IMR-90 (cell line): ENCODE data around the gene TTYH3. TPM values are rescaled to one million over a fixed set of nuclear protein-coding genes. Genes with fewer than 3 reads are reported as not detected.

Experiments
- ATAC-seq: fragments of 200-7000 bp; cut with Tn5 transposase; 2 replicates; pipeline ENCODE4 v1.9.1; 2020; ENCODE audit warnings: low read depth, mild to moderate bottlenecking, moderate library complexity
- BruUV-seq: library from RNA; stranded (reverse); fragments of 400-500 nt; replicated peaks from 2 replicates; lab custom pipeline; 2021; lab: Mats Ljungman, UMichigan
- CTCF ChIA-PET: fragments of 300-600 bp; formaldehyde crosslinking; extraction: SDS; loops from one replicate; lab custom pipeline; 2021; ENCODE audit warnings: antibody characterized with exemption; lab: Yijun Ruan, JAX
- POLR2A ChIA-PET: fragments of 300-600 bp; sonication (Branson Sonifier 250); formaldehyde crosslinking; loops from one replicate; lab custom pipeline; 2022; ENCODE audit warnings: antibody characterized with exemption; ENCODE audit not compliant: unreplicated experiment; lab: Charles Lee
- DNase-seq: peaks from one replicate; pipeline ENCODE4 v3.0.0; 2013
- H2AFZ ChIP-seq: replicated peaks from 2 replicates; pipeline ENCODE3; 2013; ENCODE audit warnings: low read length, mild to moderate bottlenecking; ENCODE audit not compliant: poor library complexity
- H2AK5ac ChIP-seq: 2 replicates; pipeline ENCODE4 v1.6.1; 2013; ENCODE audit warnings: low read depth, low read length, inconsistent platforms
- H2AK9ac ChIP-seq: replicated peaks from 2 replicates; pipeline ENCODE3; 2013; ENCODE audit warnings: mild to moderate bottlenecking, low read depth, low read length, moderate library complexity; ENCODE audit not compliant: poor library complexity
- H2BK120ac ChIP-seq: 2 replicates; pipeline ENCODE4 v1.6.1; 2013; ENCODE audit warnings: low read depth, low read length, inconsistent platforms
- H2BK15ac ChIP-seq: 3 replicates; pipeline ENCODE4 v1.6.1; 2013; ENCODE audit warnings: low read depth, low read length, inconsistent platforms
- H2BK20ac ChIP-seq: 2 replicates; pipeline ENCODE4 v1.6.1; 2013; ENCODE audit warnings: low read depth, mild to moderate bottlenecking, inconsistent platforms, low read length, moderate library complexity
- H2BK5ac ChIP-seq: 2 replicates; pipeline ENCODE4 v1.6.1; 2013; ENCODE audit warnings: mild to moderate bottlenecking, low read depth, low read length, inconsistent platforms; ENCODE audit not compliant: poor library complexity, severe bottlenecking
- H3K14ac ChIP-seq: replicated peaks from 2 replicates; pipeline ENCODE4 v1.6.1; 2013; ENCODE audit warnings: low read depth, low read length, inconsistent platforms
- H3K18ac ChIP-seq: 2 replicates; pipeline ENCODE4 v1.6.1; 2013; ENCODE audit warnings: low read depth, low read length, control low read depth
- H3K23ac ChIP-seq: 2 replicates; pipeline ENCODE4 v1.6.1; 2013; ENCODE audit warnings: low read depth, low read length, inconsistent platforms
- H3K27ac ChIP-seq: 2 replicates; pipeline ENCODE4 v1.5.1; 2013; ENCODE audit warnings: mild to moderate bottlenecking, control low read depth, low read length; ENCODE audit not compliant: insufficient read depth
- H3K27me3 ChIP-seq: 2 replicates; pipeline ENCODE4 v1.6.1; 2013; ENCODE audit warnings: low read length; ENCODE audit not compliant: control insufficient read depth, insufficient read depth
- H3K36me3 ChIP-seq: 2 replicates; pipeline ENCODE4 v1.6.1; 2013; ENCODE audit warnings: low read length, mixed read lengths; ENCODE audit not compliant: control insufficient read depth, insufficient read depth
- H3K4ac ChIP-seq: 2 replicates; pipeline ENCODE4 v1.6.1; 2013; ENCODE audit warnings: low read depth, low read length, inconsistent platforms
- H3K4me1 ChIP-seq: 2 replicates; pipeline ENCODE4 v1.6.1; 2013; ENCODE audit warnings: low read length, mixed read lengths; ENCODE audit not compliant: control insufficient read depth, insufficient read depth
- H3K4me2 ChIP-seq: 2 replicates; pipeline ENCODE4 v1.6.1; 2013; ENCODE audit warnings: low read depth, mild to moderate bottlenecking, control low read depth, low read length, moderate library complexity
- H3K4me3 ChIP-seq: 2 replicates; pipeline ENCODE4 v1.5.1; 2013; ENCODE audit warnings: low read depth, mild to moderate bottlenecking, control low read depth, low read length, moderate library complexity; ENCODE audit not compliant: insufficient read depth
- H3K56ac ChIP-seq: 2 replicates; pipeline ENCODE4 v1.6.1; 2013; ENCODE audit warnings: low read length, inconsistent platforms; ENCODE audit not compliant: insufficient read depth; ENCODE audit errors: extremely low read depth
- H3K79me1 ChIP-seq, 2 experiments: 2 replicates each; pipeline ENCODE4 v1.6.1; 2013; ENCODE audit warnings: low read length in 2 of 2, inconsistent platforms in 1 of 2, low read depth in 1 of 2
- H3K9ac ChIP-seq: 2 replicates; pipeline ENCODE4 v1.6.1; 2013; ENCODE audit warnings: low read depth, low read length, control low read depth
- H3K9me1 ChIP-seq: 2 replicates; pipeline ENCODE4 v1.6.1; 2013; ENCODE audit warnings: low read length, inconsistent platforms; ENCODE audit not compliant: insufficient read depth
- H3K9me3 ChIP-seq: 2 replicates; pipeline ENCODE4 v1.6.1; 2013; ENCODE audit warnings: low read length; ENCODE audit not compliant: control insufficient read depth, insufficient read depth
- H4K20me1 ChIP-seq: 2 replicates; pipeline ENCODE4 v1.6.1; 2013; ENCODE audit warnings: low read length, inconsistent platforms; ENCODE audit not compliant: insufficient read depth
- H4K5ac ChIP-seq: 2 replicates; pipeline ENCODE4 v1.6.1; 2013; ENCODE audit warnings: mild to moderate bottlenecking, low read depth, low read length, control low read depth
- H4K8ac ChIP-seq, 2 experiments: 2 replicates each; pipeline ENCODE4 v1.6.1; 2013; ENCODE audit warnings: low read depth in 2 of 2, low read length in 2 of 2, control low read depth in 1 of 2, inconsistent platforms in 1 of 2
- H4K91ac ChIP-seq: 2 replicates; pipeline ENCODE4 v1.6.1; 2013; ENCODE audit warnings: low read depth, low read length, inconsistent platforms; ENCODE audit not compliant: insufficient read depth
- BHLHE40 ChIP-seq: fragments of 150-350 bp; IDR thresholded peaks from 2 replicates; pipeline ENCODE4 v1.6.1; 2016; ENCODE audit warnings: mild to moderate bottlenecking, low read depth, low read length
- CEBPB ChIP-seq: IDR thresholded peaks from 2 replicates; pipeline ENCODE4 v1.6.1; 2012; ENCODE audit warnings: low read depth, low read length, improper control_type of control experiment
- CHD1 ChIP-seq: IDR thresholded peaks from 2 replicates; pipeline ENCODE4 v1.6.1; 2012; ENCODE audit warnings: low read depth, low read length, improper control_type of control experiment
- ELK1 ChIP-seq: fragments of 150-350 bp; IDR thresholded peaks from 2 replicates; pipeline ENCODE4 v1.6.1; 2016; ENCODE audit warnings: low read depth, mild to moderate bottlenecking, low read length, moderate library complexity, borderline replicate concordance
- FOS ChIP-seq: fragments of 150-350 bp; IDR thresholded peaks from 2 replicates; pipeline ENCODE4 v1.6.1; 2016; ENCODE audit warnings: low read depth, low read length
- MAFK ChIP-seq: IDR thresholded peaks from 2 replicates; pipeline ENCODE4 v1.6.1; 2012; ENCODE audit warnings: low read depth, low read length, improper control_type of control experiment
- MAZ ChIP-seq: IDR thresholded peaks from 2 replicates; pipeline ENCODE4 v1.6.1; 2012; ENCODE audit warnings: low read depth, mild to moderate bottlenecking, low read length, improper control_type of control experiment, moderate library complexity, borderline replicate concordance
- MXI1 ChIP-seq: IDR thresholded peaks from 2 replicates; pipeline ENCODE4 v1.6.1; 2012; ENCODE audit warnings: low read depth, mild to moderate bottlenecking, low read length, moderate library complexity, borderline replicate concordance
- NFE2L2 ChIP-seq: fragments of 150-350 bp; IDR thresholded peaks from 2 replicates; pipeline ENCODE4 v1.6.1; 2016; ENCODE audit warnings: low read depth, mild to moderate bottlenecking, low read length
- POLR2A ChIP-seq: IDR thresholded peaks from 2 replicates; pipeline ENCODE4 v1.6.1; 2012; ENCODE audit warnings: mild to moderate bottlenecking, low read depth, low read length
- RAD21 ChIP-seq: IDR thresholded peaks from 2 replicates; pipeline ENCODE4 v1.6.1; 2012; ENCODE audit warnings: low read length, improper control_type of control experiment
- RCOR1 ChIP-seq: IDR thresholded peaks from 2 replicates; pipeline ENCODE4 v1.6.1; 2012; ENCODE audit warnings: mild to moderate bottlenecking, low read length, improper control_type of control experiment; ENCODE audit not compliant: insufficient replicate concordance
- RFX5 ChIP-seq: IDR thresholded peaks from 2 replicates; pipeline ENCODE4 v1.8.0; 2012; ENCODE audit warnings: low read depth, mild to moderate bottlenecking, low read length, moderate library complexity
- SMC3 ChIP-seq: fragments of 150-350 bp; IDR thresholded peaks from 2 replicates; pipeline ENCODE4 v1.6.1; 2016; ENCODE audit warnings: low read depth, mild to moderate bottlenecking, antibody characterized with exemption, low read length, moderate library complexity
- USF2 ChIP-seq: fragments of 150-350 bp; IDR thresholded peaks from 2 replicates; pipeline ENCODE4 v1.6.1; 2017; ENCODE audit warnings: mild to moderate bottlenecking, antibody characterized with exemption, low read length, low read depth
- WGBS, 2 experiments: methylation state at CpG; one replicate each; pipeline versions ENCODE4 v1.1.5 to v1.1.7; 2013; ENCODE audit warnings: missing lambda C conversion rate in 2 of 2; ENCODE audit not compliant: insufficient read length in 1 of 2; ENCODE audit errors: extremely low coverage in 2 of 2; 5-methylcytosine and 5-hydroxymethylcytosine counted together
- dilution Hi-C: fragments of 300-500 bp; cut with HindIII; formaldehyde crosslinking; loops from one replicate; pipeline ENCODE4 v1.14.3; 2018; ENCODE audit warnings: low sequenced_read_pairs; ENCODE audit not compliant: unreplicated experiment
- in situ Hi-C: fragments of 300-500 bp; cut with MboI; formaldehyde crosslinking; loops from 3 replicates; pipeline ENCODE4 v1.14.3; 2019; ENCODE audit warnings: low sequenced_read_pairs, inconsistent platforms, mixed read lengths
- intact Hi-C: fragments of 100-400 bp; cut with micrococcal nuclease; formaldehyde crosslinking; loops from 2 replicates; pipeline ENCODE4 v1.10.0; 2022
- polyA plus RNA-seq, 3 experiments: library from polyadenylated mRNA; depleted of rRNA; stranded (reverse); fragments of >200 nt; gene quantifications; 2 replicates each; pipeline ENCODE4 v1.2.3, GENCODE V29; 2012; ENCODE audit warnings: low replicate concordance in 1 of 3
- total RNA-seq: library from RNA; depleted of rRNA; stranded (reverse); fragments of >200 nt; gene quantifications from 2 replicates; pipeline ENCODE4 v1.2.3, GENCODE V29; 2012
- TF ChIP-seq, protein P1 (sequence below): conservative IDR thresholded peaks from 2 replicates; pipeline ENCODE4 v1.5.1; 2012; ENCODE audit warnings: mild to moderate bottlenecking, low read depth, low read length, improper control_type of control experiment

TTYH3 gene
- total and polyA plus RNA-seq, 2 of the 4 experiments (the other 2 are of a cell fraction), result 5.6 to 82.6 TPM

DNA sequence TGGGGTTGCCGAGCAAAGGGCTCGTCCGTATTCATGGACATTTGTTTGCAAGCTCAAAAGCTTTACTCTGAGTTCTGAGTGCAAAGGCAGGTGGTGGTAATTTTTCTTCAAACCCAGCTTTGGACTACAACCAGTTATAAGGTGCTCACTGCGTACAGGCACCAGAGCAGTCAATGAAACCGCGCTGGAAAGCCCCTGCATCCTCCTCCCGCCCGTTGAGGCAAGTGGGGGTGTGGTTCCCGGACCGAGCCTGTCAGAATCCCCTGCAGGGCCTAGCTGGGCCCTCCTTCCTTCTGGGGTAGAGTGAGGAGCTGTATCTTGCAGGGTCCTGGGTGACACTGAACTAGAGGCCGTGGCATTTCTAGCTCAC, 78.5 kb downstream of the TTYH3 start:
- Histone ChIP-seq H3K9me3 (peaks cover 4% of the 10 kb centered on the region; the same call in 1 of the 2 replicates), H2BK120ac (no peak overlapping the region), H3K4me1 (no peaks in the 10 kb centered on the region), H3K27ac (no peak overlapping the region), H3K4ac (no peak overlapping the region), H2BK5ac (no peak overlapping the region), H4K91ac (no peak overlapping the region), H3K4me3 (no peak overlapping the region), H4K8ac (no peak overlapping the region), H2AK9ac (no peak overlapping the region), H3K56ac (no peak overlapping the region), H3K27me3 (no peaks in the 10 kb centered on the region), H3K14ac (no peak overlapping the region), H3K18ac (no peak overlapping the region), H3K23ac (no peak overlapping the region), H3K36me3 (peaks cover 5% of the 10 kb centered on the region), H3K9me1 (no peaks in the 10 kb centered on the region), H2BK15ac (no peak overlapping the region), H2AFZ (no peak overlapping the region), H3K79me1 (no peaks in the 10 kb centered on the region; a peak in 1 of 4 replicates), H4K20me1 (no peaks in the 10 kb centered on the region; the same call in 1 of the 2 replicates), H3K4me2 (no peak overlapping the region), H2BK20ac (no peak overlapping the region), H3K9ac (no peak overlapping the region), H4K5ac (no peak overlapping the region), H2AK5ac (no peak overlapping the region)
- TF ChIP-seq MAFK, result no peak
- TF ChIP-seq ELK1, result no peak
- no peak for TF ChIP-seq POLR2A
- TF ChIP-seq MXI1, result no peak
- TF ChIP-seq FOS, result no peak
- TF ChIP-seq, protein P1, sequence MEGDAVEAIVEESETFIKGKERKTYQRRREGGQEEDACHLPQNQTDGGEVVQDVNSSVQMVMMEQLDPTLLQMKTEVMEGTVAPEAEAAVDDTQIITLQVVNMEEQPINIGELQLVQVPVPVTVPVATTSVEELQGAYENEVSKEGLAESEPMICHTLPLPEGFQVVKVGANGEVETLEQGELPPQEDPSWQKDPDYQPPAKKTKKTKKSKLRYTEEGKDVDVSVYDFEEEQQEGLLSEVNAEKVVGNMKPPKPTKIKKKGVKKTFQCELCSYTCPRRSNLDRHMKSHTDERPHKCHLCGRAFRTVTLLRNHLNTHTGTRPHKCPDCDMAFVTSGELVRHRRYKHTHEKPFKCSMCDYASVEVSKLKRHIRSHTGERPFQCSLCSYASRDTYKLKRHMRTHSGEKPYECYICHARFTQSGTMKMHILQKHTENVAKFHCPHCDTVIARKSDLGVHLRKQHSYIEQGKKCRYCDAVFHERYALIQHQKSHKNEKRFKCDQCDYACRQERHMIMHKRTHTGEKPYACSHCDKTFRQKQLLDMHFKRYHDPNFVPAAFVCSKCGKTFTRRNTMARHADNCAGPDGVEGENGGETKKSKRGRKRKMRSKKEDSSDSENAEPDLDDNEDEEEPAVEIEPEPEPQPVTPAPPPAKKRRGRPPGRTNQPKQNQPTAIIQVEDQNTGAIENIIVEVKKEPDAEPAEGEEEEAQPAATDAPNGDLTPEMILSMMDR, result no peak
- no peak for TF ChIP-seq CEBPB
- no peak for TF ChIP-seq RFX5
- no peak for TF ChIP-seq RAD21
- no peak for TF ChIP-seq SMC3
- no peak for TF ChIP-seq RCOR1
- TF ChIP-seq CHD1, result no peak
- no peak for TF ChIP-seq NFE2L2
- TF ChIP-seq MAZ, result no peak
- TF ChIP-seq USF2, result no peak
- no peak for TF ChIP-seq BHLHE40
- ATAC-seq, result no peak
- CTCF ChIA-PET, result interaction anchor here (1.2 kb wide), 1 partner anchor 20 kb away, joined by 3 read pairs; no protein-coding TSS in a partner anchor
- no peak for DNase-seq
- intact Hi-C loops, result no loop called here
- dilution Hi-C loops, result no loop called here
- POLR2A ChIA-PET, result no interaction called here
- in situ Hi-C loops, result no loop called here
- no CpG with 5 or more reads among the region's 11 CpGs for WGBS, 2 experiments
- BruUV-seq, result no TSS peak
